Measurements from ENCODE around the gene CIART.

GRCh38 chr1:150262388-150263320 is 19.7 kb upstream of the CIART start:
- TF ChIP-seq CTCF (IDR thresholded peaks at IDR 0.05) (no peak), POLR2AphosphoS5 (IDR thresholded peaks at IDR 0.05; ENCODE audit: low read depth, low read length) (no peak), REST (IDR thresholded peaks at IDR 0.05; ENCODE audit: insufficient read depth in 1 of 2, low read depth in 2 of 2, low read length in 1 of 2) (no peak)

All from Panc1 (cell line).